ENCODE data around the gene DNMT3L.

GRCh38 chr21:44260791-44261631 lies 686 bp downstream of the DNMT3L start:
- no peak for TF ChIP-seq RAD21 (IDR thresholded peaks at IDR 0.05; ENCODE audit: low read depth)
- no peak for TF ChIP-seq YY1 (IDR thresholded peaks at IDR 0.05; ENCODE audit: low read depth)
- TF ChIP-seq EGR1 (IDR thresholded peaks at IDR 0.05): no peak
- no peak for TF ChIP-seq CREB1 (IDR thresholded peaks at IDR 0.05; ENCODE audit: low read depth)
- no peak for TF ChIP-seq TEAD4 (IDR thresholded peaks at IDR 0.05)
- no peak for TF ChIP-seq ZBTB7A (IDR thresholded peaks at IDR 0.05; ENCODE audit: low read depth)
- no peak for TF ChIP-seq EP300 (IDR thresholded peaks at IDR 0.05; ENCODE audit: borderline replicate concordance)
- TF ChIP-seq, protein P1, sequence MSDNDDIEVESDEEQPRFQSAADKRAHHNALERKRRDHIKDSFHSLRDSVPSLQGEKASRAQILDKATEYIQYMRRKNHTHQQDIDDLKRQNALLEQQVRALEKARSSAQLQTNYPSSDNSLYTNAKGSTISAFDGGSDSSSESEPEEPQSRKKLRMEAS (IDR thresholded peaks at IDR 0.05): no peak
- TF ChIP-seq, protein P2, sequence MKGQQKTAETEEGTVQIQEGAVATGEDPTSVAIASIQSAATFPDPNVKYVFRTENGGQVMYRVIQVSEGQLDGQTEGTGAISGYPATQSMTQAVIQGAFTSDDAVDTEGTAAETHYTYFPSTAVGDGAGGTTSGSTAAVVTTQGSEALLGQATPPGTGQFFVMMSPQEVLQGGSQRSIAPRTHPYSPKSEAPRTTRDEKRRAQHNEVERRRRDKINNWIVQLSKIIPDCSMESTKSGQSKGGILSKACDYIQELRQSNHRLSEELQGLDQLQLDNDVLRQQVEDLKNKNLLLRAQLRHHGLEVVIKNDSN (IDR thresholded peaks at IDR 0.05): no peak
- TF ChIP-seq, protein P3, sequence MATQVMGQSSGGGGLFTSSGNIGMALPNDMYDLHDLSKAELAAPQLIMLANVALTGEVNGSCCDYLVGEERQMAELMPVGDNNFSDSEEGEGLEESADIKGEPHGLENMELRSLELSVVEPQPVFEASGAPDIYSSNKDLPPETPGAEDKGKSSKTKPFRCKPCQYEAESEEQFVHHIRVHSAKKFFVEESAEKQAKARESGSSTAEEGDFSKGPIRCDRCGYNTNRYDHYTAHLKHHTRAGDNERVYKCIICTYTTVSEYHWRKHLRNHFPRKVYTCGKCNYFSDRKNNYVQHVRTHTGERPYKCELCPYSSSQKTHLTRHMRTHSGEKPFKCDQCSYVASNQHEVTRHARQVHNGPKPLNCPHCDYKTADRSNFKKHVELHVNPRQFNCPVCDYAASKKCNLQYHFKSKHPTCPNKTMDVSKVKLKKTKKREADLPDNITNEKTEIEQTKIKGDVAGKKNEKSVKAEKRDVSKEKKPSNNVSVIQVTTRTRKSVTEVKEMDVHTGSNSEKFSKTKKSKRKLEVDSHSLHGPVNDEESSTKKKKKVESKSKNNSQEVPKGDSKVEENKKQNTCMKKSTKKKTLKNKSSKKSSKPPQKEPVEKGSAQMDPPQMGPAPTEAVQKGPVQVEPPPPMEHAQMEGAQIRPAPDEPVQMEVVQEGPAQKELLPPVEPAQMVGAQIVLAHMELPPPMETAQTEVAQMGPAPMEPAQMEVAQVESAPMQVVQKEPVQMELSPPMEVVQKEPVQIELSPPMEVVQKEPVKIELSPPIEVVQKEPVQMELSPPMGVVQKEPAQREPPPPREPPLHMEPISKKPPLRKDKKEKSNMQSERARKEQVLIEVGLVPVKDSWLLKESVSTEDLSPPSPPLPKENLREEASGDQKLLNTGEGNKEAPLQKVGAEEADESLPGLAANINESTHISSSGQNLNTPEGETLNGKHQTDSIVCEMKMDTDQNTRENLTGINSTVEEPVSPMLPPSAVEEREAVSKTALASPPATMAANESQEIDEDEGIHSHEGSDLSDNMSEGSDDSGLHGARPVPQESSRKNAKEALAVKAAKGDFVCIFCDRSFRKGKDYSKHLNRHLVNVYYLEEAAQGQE (IDR thresholded peaks at IDR 0.05; ENCODE audit: low read depth): no peak
- no peak for TF ChIP-seq TAF1 (IDR thresholded peaks at IDR 0.05; ENCODE audit: low read depth)
- TF ChIP-seq NFIC (IDR thresholded peaks at IDR 0.05): no peak
